Spleen (tissue), 11 donors: ENCODE data around the gene SPEN. TPM values are rescaled to one million over a fixed set of nuclear protein-coding genes. Genes with fewer than 3 reads are reported as not detected.
A peak's percentile ranks its signal among the peaks of the same experiment; 100 is the strongest.
"Not testable (repeated sequence)": the region's sequence is repeated elsewhere in the genome, so short reads cannot be mapped to it uniquely, and the experiment has no call there.

Experiments used
- DNase-seq: peaks from one replicate; pipeline ENCODE4 v3.0.0-alpha.2; 2020
- H3K27ac ChIP-seq, 8 donors: fragments of 200-600 bp; sonication (generic) in 7 of 8; 1 replicate in 4 of 8; 2 replicates in 4 of 8; pipeline versions ENCODE4 v1.5.0 to v1.8.0; 2016 to 2021; ENCODE audit warnings: inconsistent platforms in 4 of 8, mild to moderate bottlenecking in 4 of 8, moderate library complexity in 1 of 8
- H3K27me3 ChIP-seq, 7 donors: fragments of 200-600 bp; sonication (generic) in 6 of 7; replicated peaks in 1 of 7; 1 replicate in 4 of 7; 2 replicates in 3 of 7; pipeline versions ENCODE4 v1.5.0 to v1.8.0; 2016 to 2021; ENCODE audit warnings: inconsistent platforms in 3 of 7, mild to moderate bottlenecking in 1 of 7
- H3K36me3 ChIP-seq, 6 donors: fragments of 200-600 bp; sonication (generic) in 5 of 6; 1 replicate in 4 of 6; 2 replicates in 2 of 6; pipeline versions ENCODE4 v1.5.0 to v1.8.0; 2016 to 2021; ENCODE audit warnings: inconsistent platforms in 2 of 6
- H3K4me1 ChIP-seq, 6 donors: fragments of 200-600 bp; sonication (generic) in 5 of 6; 1 replicate in 3 of 6; 2 replicates in 3 of 6; pipeline versions ENCODE4 v1.5.0 to v1.8.0; 2016 to 2021; ENCODE audit warnings: inconsistent platforms in 3 of 6
- H3K4me3 ChIP-seq, 8 donors: fragments of 200-600 bp; sonication (generic) in 7 of 8; 1 replicate in 4 of 8; 2 replicates in 4 of 8; pipeline versions ENCODE4 v1.5.0 to v1.8.0; 2016 to 2021; ENCODE audit warnings: inconsistent platforms in 4 of 8, mild to moderate bottlenecking in 4 of 8, moderate library complexity in 2 of 8
- H3K9me3 ChIP-seq, 8 donors: fragments of 200-600 bp; sonication (generic) in 7 of 8; 1 replicate in 4 of 8; 2 replicates in 4 of 8; pipeline versions ENCODE4 v1.5.0 to v1.8.0; 2016 to 2021; ENCODE audit warnings: inconsistent platforms in 4 of 8
- POLR2A ChIP-seq, 3 donors: fragments of 450-650 bp; IDR thresholded peaks; one replicate each; pipeline ENCODE4 v1.5.1; 2017; ENCODE audit warnings: antibody characterized with exemption in 3 of 3, mild to moderate bottlenecking in 1 of 3
- POLR2AphosphoS5 ChIP-seq, 3 donors: sonication (generic); formaldehyde crosslinking; IDR thresholded peaks; one replicate each; pipeline ENCODE4 v1.5.1; 2017; ENCODE audit warnings: antibody characterized with exemption in 3 of 3
- WGBS, 5 donors: extraction: QIAGEN DNeasy Blood & Tissue Kit in 3 of 5; methylation state at CpG; one replicate each; pipeline versions ENCODE4 v1.1.5 to v1.1.7; 2013 to 2018; 5-methylcytosine and 5-hydroxymethylcytosine counted together
- intact Hi-C: fragments of 100-400 bp; cut with DNase I; formaldehyde crosslinking; loops from one replicate; pipeline ENCODE4 v1.15.0; 2023; ENCODE audit warnings: low total_unique reads
- polyA plus RNA-seq, 3 donors: library from polyadenylated mRNA; stranded (reverse); fragments of 200-250 nt; gene quantifications; one replicate each; pipeline ENCODE4 v1.2.1, GENCODE V29; 2013
- total RNA-seq, 7 donors: library from RNA; depleted of rRNA in 3 of 7; stranded (reverse); fragments of >200 nt in 3 of 7; fragmentation: NEBNext Ultra II Directional in 4 of 7; extraction: Animal tissue kit (Norgen Biotek cat#: 25700) in 4 of 7; gene quantifications; one replicate each; pipeline versions ENCODE4 v1.1.0 to v1.2.1, GENCODE V29; 2016 to 2021
- TF ChIP-seq, protein P1 (sequence below), 11 experiments: fragments of 200-600 bp in 7 of 11; fragments of 450-650 bp in 4 of 11; sonication (generic) in 4 of 11; IDR thresholded peaks in 8 of 11; conservative IDR thresholded peaks in 3 of 11; 1 replicate in 7 of 11; 2 replicates in 4 of 11; pipeline versions ENCODE4 v1.4.0 to v1.8.0; 2016 to 2021; ENCODE audit warnings: antibody characterized with exemption in 11 of 11, inconsistent platforms in 4 of 11, mild to moderate bottlenecking in 1 of 11
- donor health status: healthy with polysubstance abuse.
- donor health status: DM: no; HTN: no; CAD: no; lungs with moderate emphysema.
- donor health status: DM: no; HTN: no; CAD: no.
- donor health status: Bipolar disorder and iron deficiency.
- donor health status: healthy.
- donor health status: DM: no; HTN: no; CAD: no.
- donor health status: DM: yes; HTN: yes; CAD: no.

SPEN gene
- total and polyA plus RNA-seq, 10 donors = 8.0 to 75.9 (median 58.4) TPM

DNA sequence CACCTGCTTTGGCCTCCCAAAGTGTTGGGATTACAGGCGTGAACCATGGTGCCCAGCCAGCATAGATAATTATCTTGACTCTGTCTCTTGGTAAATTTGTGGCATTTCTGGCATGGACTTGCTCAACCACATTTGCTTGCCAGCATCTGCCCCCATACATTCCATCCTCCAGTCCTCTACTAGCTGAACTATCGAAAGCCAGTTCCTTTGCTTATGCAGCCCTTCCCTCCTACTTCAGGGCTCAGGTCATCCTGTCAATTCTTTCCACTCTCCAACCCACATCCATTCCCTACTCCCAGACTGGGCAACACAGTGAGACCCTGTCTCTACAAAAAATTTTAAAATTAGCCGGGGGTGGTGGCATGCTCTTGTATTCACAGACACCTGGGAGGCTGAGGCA lies 27.0 kb upstream of the SPEN start:
- H3K27me3 ChIP-seq = no peaks in the 10 kb centered on the region
- H3K36me3 ChIP-seq = no peaks in the 10 kb centered on the region
- peak; percentile 18 for DNase-seq
- TF ChIP-seq, protein P1, sequence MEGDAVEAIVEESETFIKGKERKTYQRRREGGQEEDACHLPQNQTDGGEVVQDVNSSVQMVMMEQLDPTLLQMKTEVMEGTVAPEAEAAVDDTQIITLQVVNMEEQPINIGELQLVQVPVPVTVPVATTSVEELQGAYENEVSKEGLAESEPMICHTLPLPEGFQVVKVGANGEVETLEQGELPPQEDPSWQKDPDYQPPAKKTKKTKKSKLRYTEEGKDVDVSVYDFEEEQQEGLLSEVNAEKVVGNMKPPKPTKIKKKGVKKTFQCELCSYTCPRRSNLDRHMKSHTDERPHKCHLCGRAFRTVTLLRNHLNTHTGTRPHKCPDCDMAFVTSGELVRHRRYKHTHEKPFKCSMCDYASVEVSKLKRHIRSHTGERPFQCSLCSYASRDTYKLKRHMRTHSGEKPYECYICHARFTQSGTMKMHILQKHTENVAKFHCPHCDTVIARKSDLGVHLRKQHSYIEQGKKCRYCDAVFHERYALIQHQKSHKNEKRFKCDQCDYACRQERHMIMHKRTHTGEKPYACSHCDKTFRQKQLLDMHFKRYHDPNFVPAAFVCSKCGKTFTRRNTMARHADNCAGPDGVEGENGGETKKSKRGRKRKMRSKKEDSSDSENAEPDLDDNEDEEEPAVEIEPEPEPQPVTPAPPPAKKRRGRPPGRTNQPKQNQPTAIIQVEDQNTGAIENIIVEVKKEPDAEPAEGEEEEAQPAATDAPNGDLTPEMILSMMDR (IDR thresholded peaks at IDR 0.05 in 8 of 11, conservative IDR thresholded peaks at IDR 0.05 in 3 of 11) = no peak
- TF ChIP-seq POLR2AphosphoS5 (IDR thresholded peaks at IDR 0.05) = no peak
- no peak overlapping the region for H3K4me3 ChIP-seq
- intact Hi-C loops = no loop called here
- H3K27ac ChIP-seq = no peak overlapping the region
- H3K9me3 ChIP-seq = no peaks in the 10 kb centered on the region
- WGBS, 5 donors = 84 to 93% (median 91%) methylated on average over 3 of the region's 3 CpGs
- peaks cover 3 to 32% (median 4%) of the 10 kb centered on the region in 6 donors for H3K4me1 ChIP-seq

GRCh38 chr1:15825800-15826199 lies 21.7 kb upstream of the SPEN start:
- Histone ChIP-seq H3K27ac (peak overlapping the region in 6 of 8 donors; percentile 38 to 72 (median 52)), H3K4me3 (no peak overlapping the region), H3K36me3 (no peaks in the 10 kb centered on the region), H3K4me1 (peaks cover 0 to 65% (median 22%) of the 10 kb centered on the region in 6 donors), H3K9me3 (no peaks in the 10 kb centered on the region), H3K27me3 (no peaks in the 10 kb centered on the region)
- intact Hi-C loops = no loop called here
- no peak for DNase-seq
- TF ChIP-seq, protein P1 (IDR thresholded peaks at IDR 0.05 in 8 of 11, conservative IDR thresholded peaks at IDR 0.05 in 3 of 11) = no peak
- TF ChIP-seq POLR2AphosphoS5 (IDR thresholded peaks at IDR 0.05) (no peak), POLR2A (IDR thresholded peaks at IDR 0.05) (no peak)

DNA sequence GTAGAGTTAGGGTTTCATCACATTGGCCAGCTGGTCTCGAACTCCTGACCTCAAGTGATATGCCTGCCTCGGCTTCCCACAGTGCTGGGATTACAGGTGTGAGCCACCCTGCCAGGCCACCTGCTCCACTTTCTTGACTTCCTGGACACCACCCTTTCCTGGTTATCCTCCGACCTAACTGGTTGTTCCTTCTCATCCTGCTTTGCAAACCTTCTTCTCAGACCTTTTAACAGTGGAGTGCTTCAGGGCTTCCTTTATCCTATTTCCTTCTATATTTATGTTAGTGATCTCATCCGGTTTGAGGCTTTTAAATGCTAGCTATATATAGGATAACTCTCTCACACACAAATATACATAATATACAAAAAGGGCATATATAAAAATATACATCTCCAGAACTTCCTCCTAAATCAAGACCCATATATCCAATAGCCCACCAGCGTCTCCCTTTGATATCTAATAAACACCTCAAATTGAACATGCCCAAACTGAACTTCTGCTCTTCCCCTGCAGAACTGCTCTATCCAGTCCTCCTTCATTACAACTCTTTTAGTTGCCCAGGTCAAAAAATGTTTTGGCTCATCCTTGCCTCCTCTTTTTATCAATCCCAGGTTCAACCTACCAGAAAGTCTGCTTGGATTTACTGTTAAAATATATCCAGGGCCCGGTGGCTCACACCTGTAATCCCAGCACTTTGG lies 20.5 kb upstream of the SPEN start:
- Histone ChIP-seq H3K4me1 (peaks cover 0 to 77% (median 33%) of the 10 kb centered on the region in 6 donors), H3K36me3 (no peaks in the 10 kb centered on the region), H3K27ac (peak overlapping the region in 2 of 8 donors; percentile 59 to 72), H3K9me3 (no peaks in the 10 kb centered on the region), H3K27me3 (no peaks in the 10 kb centered on the region), H3K4me3 (no peak overlapping the region)
- intact Hi-C loops = no loop called here
- no peak for DNase-seq
- 77 to 86% (median 81%) methylated on average over 6 of the region's 6 CpGs for WGBS, 5 donors
- no peak for TF ChIP-seq POLR2AphosphoS5 (IDR thresholded peaks at IDR 0.05)
- TF ChIP-seq POLR2A (IDR thresholded peaks at IDR 0.05) = no peak
- TF ChIP-seq, protein P1 (IDR thresholded peaks at IDR 0.05 in 8 of 11, conservative IDR thresholded peaks at IDR 0.05 in 3 of 11) = no peak

- H3K9me3 ChIP-seq, H3K36me3 ChIP-seq, H3K4me3 ChIP-seq, H3K27ac ChIP-seq, H3K27me3 ChIP-seq, intact Hi-C loops, DNase-seq: not testable (repeated sequence)
- H3K4me1 ChIP-seq = peaks cover 0 to 83% (median 37%) of the 10 kb centered on the region in 6 donors
- WGBS, 5 donors = 94 to 97% (median 95%) methylated on average over 14 to 15 of the region's 15 CpGs
These were observed 19.9 kb upstream of the SPEN start for GRCh38 chr1:15827567-15827966.

GRCh38 chr1:15828931-15829330 lies 18.6 kb upstream of the SPEN start:
- 88 to 97% (median 90%) methylated on average over 13 to 14 of the region's 14 CpGs for WGBS, 5 donors
- DNase-seq, H3K9me3 ChIP-seq, intact Hi-C loops, H3K27me3 ChIP-seq, H3K36me3 ChIP-seq: not testable (repeated sequence)
- Histone ChIP-seq H3K27ac (peak overlapping the region in 6 of 8 donors; percentile 72 to 100 (median 81)), H3K4me3 (peak overlapping the region in 1 of 8 donors; percentile 51), H3K4me1 (peaks cover 5 to 83% (median 47%) of the 10 kb centered on the region in 6 donors)
